Globus pallidus (tissue), 1 donor: ENCODE measurements around the gene SPNS2.

ENCODE experiments used
- DNase-seq: peaks from one replicate; pipeline ENCODE4 v3.0.0-alpha.2; 2015; ENCODE audit warnings: low spot score

SPNS2 gene

GRCh38 chr17:4480929-4481898 is 17.5 kb upstream of the SPNS2 start:
- DNase-seq = no peak

GRCh38 chr17:4482338-4483011 is 16.2 kb upstream of the SPNS2 start:
- no peak for DNase-seq

DNA sequence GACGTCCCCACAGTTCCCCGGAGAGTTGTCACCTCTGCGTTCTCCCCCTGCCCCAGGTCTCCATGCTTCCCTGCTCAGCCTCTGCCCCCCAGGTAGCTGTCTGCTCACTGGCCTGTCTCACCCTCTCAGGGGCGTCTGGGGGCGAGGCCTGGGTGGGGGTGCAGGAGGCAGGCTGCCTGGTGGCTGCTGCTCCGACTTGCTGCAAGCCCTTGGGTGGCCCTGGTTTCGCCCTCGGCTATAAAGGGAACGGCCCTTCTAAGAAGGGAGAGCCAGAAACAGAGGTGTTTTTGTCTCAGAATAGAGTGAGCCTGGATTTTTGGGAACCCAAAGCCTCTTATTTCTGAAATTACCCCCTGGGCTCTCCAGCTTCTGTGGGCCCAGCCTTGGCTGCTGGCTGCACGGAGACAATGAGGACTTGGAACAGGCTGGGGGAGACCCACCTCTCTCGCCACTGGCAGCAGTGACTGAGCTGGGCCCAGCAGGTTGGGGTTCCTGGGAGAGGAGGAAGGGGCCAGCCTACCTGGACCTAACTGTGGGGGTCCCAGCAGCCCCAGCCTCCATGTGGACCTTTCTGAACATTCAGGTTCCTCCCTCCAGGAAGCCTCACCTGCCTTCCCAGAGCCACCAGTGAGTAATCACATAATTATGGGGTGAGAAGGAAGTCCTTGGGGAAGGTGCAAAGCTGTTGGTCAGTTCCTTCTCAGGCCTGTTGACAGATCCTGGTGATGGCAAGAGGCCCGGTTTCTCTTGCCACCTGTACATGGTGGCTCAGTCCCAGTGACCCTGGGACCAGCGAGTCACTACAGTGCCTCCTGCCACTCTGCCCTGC is 15.5 kb upstream of the SPNS2 start:
- DNase-seq = no peak

DNA sequence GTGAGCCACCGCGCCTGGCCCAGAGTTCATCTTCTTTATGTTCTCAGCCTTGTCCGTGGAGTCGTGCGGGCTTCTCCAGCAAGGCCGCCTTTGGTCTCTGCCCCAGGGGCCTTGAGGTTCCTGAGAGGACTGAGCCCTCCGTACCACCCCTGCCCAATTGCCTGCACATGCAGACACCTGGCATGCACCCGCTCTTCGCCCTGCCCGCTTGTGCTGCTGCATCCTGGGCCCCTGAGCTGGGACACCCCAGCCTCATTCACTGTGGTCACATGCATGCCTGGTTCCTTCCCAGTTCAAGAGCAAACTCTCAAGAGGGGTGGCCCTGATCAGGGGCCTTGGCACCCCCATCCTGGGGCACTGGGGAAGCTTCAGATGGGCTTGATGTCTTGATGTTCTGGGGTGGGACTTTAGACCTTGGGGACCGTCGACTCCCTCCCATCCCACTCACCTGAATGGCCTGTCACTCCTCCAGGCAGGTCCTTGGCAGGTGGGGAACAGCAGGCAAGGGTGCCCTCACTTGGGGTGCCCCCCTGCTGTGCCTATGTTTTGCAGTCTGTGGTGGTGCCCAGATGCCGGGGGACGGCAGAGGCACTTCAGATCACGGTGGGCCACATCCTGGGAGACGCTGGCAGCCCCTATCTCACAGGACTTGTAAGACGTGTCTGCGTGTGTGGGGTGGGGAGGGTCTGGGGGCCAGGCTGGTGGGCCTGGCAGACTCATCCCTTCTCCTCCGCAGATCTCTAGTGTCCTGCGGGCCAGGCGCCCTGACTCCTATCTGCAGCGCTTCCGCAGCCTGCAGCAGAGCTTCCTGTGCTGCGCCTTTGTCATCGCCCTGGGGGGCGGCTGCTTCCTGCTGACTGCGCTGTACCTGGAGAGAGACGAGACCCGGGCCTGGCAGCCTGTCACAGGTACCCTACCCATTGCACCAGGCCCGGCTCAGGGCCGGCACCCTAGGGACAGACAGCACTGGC is 12.7 kb upstream of the SPNS2 start:
- no peak for DNase-seq

- DNase-seq = no peak
Measured at GRCh38 chr17:4487296-4487695, 11.4 kb upstream of the SPNS2 start.

DNA sequence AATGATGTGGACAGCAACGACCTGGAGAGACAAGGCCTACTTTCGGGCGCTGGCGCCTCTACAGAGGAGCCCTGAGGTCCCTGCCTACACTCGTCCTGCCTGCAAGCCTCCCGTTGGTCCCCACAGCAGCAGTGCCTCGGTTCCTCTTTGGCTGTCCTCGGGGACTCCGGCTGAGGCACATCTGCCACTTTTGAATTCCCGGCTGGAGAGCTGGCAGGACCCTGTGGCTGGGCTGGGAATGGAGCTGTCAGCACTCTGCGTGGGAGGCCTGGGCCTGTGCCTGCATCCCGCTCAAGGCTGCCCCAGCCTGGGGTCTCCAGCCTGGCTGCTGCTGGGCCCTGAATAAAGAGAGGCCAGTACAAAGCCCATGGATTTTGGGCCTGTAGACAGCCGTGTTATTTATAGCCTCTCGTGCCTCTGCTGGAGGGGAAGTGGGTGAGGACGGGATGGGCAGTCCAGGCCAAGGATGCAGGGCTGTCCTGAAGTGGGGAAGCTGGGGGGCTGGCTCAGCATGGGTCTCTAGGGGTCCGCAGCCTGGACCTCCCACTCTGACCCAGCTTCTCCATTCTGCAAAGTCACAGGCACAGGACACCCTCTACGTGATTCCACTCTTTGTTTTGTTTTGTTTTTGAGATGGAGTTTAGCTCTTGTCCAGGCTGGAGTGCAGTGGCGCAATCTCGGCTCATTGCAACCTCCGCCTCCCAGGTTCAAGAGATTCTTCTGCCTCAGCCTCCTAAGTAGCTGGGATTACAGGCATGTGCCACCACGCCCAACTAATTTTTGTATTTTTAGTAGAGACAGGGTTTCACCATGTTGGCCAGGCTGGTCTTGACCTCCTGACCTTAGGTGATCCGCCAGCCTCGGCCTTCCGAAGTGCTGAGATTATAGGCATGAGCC is 10.6 kb upstream of the SPNS2 start:
- no peak for DNase-seq

GRCh38 chr17:4488989-4489595 is 9.6 kb upstream of the SPNS2 start:
- no peak for DNase-seq

GRCh38 chr17:4490109-4490591 is 8.5 kb upstream of the SPNS2 start:
- DNase-seq = no peak

DNA sequence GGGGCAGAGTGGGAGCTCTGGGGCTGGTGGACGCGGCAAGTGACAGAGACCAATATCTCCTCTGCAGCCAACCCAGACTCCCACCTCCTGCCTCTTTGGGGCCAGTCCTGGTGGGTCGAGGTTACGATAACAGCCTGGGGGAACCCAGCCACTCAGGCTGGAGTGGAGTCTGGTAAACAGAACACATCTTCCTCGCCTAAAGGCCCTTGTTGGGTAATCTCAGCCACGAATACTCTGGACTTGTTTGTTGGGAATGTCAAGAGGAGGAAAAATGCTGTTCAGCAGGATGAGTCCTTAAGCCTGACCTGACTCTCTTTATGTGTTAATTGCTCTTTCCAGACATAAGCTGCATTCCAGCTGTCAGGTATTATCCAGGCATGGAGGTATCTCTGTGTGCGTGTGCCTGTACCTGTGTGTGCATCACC is 8.0 kb upstream of the SPNS2 start:
- no peak for DNase-seq

DNA sequence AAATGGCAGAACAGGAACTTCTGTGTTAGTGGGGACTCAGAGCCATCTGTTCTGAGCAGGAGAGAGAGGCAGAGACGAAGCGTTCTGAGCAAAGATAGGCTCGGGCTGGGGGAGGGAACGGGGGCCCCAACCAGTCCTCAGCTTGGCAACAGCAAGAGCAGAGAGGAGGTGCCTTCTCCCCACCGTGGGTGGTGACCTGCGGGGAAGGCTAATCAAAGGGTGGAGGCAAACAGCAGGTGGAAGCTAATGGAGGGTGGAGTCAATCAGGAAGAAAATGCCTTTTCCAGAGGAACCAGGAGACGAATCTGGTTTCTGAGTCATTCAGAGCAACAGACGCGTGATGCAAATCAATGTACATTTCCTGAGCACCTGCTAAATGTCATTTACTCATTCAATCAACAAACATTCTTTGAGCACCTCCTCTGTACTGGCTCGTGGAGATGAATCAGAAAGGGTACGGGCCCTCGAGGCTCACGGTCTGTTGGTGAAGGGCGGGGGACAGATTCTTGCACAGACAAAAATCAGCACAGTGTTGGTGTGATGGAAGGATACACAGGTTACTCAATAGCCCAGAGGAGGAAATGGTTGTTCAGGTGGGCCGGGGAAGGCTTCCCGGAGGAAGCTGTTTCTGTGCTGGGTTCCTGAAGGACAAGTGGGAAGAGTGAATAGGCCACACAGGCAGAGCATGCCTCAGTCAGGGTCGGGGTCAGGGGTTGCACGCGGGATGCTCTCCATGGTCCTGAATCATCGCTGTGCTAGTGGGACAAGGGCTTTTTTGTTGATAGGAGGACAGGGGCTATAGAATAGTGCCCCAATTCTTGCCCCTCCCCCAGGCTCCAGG is 5.7 kb upstream of the SPNS2 start:
- no peak for DNase-seq

DNA sequence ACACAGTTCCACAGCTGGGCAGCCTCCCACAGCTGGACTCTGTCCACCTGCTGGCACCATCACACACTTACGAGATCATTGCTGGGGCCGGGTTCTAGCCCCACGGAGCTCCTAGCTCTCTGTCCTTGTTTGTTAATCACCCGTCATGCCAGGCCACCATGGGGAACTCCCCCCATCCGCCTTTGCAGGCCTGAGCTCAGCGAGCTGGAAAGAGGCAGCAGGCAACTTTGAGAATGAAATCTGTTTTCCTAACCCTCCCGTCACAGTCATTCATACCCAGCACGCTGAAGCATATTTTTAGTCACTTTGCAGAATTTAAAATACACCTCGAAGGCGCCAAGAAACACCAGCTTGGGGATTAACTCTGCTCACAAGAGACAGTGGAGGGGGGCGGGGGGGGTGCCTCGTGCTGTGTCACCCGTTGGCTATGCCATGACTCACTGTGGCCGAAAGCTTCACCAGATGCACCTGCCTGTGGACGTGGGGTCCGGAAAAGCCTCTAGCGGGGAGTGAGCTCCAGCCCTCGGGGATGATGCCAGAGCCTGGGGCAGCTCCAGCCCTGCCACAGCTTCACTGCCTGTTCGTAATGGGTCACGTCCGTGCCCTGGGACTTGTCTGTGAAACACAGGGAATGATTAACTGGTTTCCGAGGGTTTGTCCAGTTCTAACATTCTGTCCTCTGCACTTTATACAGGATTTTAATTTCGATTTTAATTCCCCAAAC is 1.4 kb upstream of the SPNS2 start:
- DNase-seq = no peak

DNA sequence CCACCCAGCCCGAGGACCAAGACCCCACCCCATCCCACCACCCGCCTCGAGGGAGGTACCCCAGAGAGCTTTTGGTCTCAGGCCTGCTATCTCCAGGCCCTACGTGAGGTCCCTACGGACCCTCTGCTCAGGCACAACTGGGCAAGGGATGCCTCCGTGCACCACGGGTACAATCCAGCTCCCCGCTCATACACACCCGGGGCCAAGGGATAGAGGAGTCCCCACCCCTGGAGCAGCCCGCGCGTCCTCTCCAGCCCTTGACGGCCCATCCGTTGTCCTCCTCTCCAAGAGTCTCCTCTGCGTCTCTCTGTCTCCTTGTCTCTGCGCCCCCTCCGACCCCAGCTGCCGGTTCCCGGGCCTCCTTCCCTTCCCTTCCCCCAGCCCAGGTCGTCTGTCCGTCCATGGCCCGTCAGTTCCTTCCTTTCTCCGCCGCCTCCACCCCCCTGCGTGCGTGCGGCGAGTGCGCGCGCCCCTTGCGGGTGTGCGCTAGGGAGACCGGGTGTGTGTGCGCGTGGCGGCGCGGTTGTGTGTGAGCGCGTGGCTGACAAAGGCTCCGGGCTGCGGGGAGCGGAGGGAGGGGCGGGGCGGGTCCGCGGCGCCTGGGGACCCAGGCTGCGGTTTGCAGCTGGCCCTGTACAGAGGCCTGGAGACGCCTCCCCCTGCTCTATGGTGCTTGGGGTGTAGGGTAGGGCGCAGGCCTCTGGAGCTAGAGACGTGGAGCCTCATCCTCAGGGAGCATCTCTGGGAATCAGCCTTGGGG is 930 bp downstream of the SPNS2 start:
- DNase-seq = peak; percentile 67

- no peak for DNase-seq
Measured at GRCh38 chr17:4500191-4500571, 1.5 kb downstream of the SPNS2 start.

- no peak for DNase-seq
Measured at GRCh38 chr17:4501295-4501949, 2.7 kb downstream of the SPNS2 start.

DNA sequence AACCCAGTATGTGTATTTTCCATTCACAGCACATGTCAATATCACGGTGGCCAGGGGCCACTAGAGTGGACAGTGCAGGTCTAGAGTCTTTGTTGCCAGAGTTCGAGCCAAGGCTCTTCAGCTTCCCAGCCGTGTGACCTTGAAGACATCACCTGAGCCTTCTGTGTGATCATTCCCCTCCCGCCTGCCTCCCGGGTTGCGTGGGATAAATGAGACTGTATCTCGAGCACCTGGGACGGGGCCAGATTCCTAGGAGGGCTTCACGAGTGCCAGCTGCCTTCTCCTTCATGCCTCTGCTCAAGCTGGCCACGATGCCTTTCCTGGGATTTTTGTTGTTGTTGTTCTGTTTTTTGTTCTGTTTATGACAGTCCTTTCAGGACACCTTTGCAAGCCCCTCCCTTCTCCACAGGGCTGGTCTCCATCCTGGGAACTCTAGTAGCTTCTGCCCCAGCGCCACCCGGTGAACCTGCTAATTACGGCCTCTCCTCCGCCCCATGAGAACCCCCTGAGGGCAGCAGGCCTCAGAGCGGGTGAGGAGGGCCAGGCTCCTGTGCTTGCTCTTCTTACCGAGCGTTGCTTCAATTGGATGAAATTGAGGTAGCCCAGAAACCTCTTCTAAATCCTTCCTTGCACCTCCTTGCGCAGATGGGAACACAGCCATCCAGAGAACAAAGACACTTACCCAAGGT is 3.9 kb downstream of the SPNS2 start:
- no peak for DNase-seq
